ENCODE measurements around the gene KIF17. TPM values are rescaled to one million over a fixed set of nuclear protein-coding genes. Genes with fewer than 3 reads are reported as not detected.
A peak's percentile ranks its signal among the peaks of the same experiment; 100 is the strongest.

KIF17 gene
- total and polyA plus RNA-seq, 2 of the 4 experiments (the other 2 are of a cell fraction), result 4.5 to 5.7 TPM

GRCh38 chr1:20726932-20727745 lies 9.3 kb upstream of the KIF17 start:
- no CpG with 5 or more reads among the region's 17 CpGs for WGBS, 2 experiments (ENCODE audit: extremely low coverage in 2 of 2, insufficient read length in 1 of 2)
- no peak overlapping the region for H3K14ac ChIP-seq (replicated peaks; ENCODE audit: low read depth, low read length)
- no peaks in the 10 kb centered on the region for H3K36me3 ChIP-seq (ENCODE audit: control insufficient read depth, insufficient read depth, low read length)
- H2BK15ac ChIP-seq (ENCODE audit: low read depth, low read length), result no peak overlapping the region
- 0 out of 2 replicates have a peak, but pooled peaks cover 6% of the 10 kb centered on the region for H3K9me1 ChIP-seq (ENCODE audit: insufficient read depth, low read length)
- H2BK5ac ChIP-seq (ENCODE audit: low read depth, low read length, poor library complexity, severe bottlenecking), result no peak overlapping the region
- TF ChIP-seq BHLHE40 (IDR thresholded peaks at IDR 0.05; ENCODE audit: low read depth, low read length), result no peak
- no peak for TF ChIP-seq MAZ (IDR thresholded peaks at IDR 0.05; ENCODE audit: borderline replicate concordance, low read depth, low read length)
- no peak for TF ChIP-seq RAD21 (IDR thresholded peaks at IDR 0.05; ENCODE audit: low read length)
- TF ChIP-seq SMC3 (IDR thresholded peaks at IDR 0.05; ENCODE audit: low read depth, low read length), result no peak
- TF ChIP-seq CEBPB (IDR thresholded peaks at IDR 0.05; ENCODE audit: low read depth, low read length), result no peak
- H4K8ac ChIP-seq (ENCODE audit: low read depth in 2 of 2, low read length in 2 of 2), result no peak overlapping the region
- H2BK20ac ChIP-seq (ENCODE audit: low read depth, low read length), result no peak overlapping the region
- no peak for ATAC-seq (ENCODE audit: low read depth)
- DNase-seq, result no peak
- ChIA-PET CTCF (no interaction called here), POLR2A (ENCODE audit: unreplicated experiment) (no interaction called here)
- dilution Hi-C loops (cut with HindIII; ENCODE audit: low sequenced_read_pairs, unreplicated experiment) (no loop called here), in situ Hi-C loops (cut with MboI; ENCODE audit: low sequenced_read_pairs) (no loop called here), intact Hi-C loops (cut with micrococcal nuclease) (no loop called here)
- H4K5ac ChIP-seq (ENCODE audit: low read depth, low read length), result no peak overlapping the region
- no peak overlapping the region for H3K9ac ChIP-seq (ENCODE audit: low read depth, low read length)
- H3K9me3 ChIP-seq (ENCODE audit: control insufficient read depth, insufficient read depth, low read length), result no peaks in the 10 kb centered on the region
- peaks cover 3% of the 10 kb centered on the region for H3K4me1 ChIP-seq (ENCODE audit: control insufficient read depth, insufficient read depth, low read length)
- no peak overlapping the region for H3K4me2 ChIP-seq (ENCODE audit: low read depth, low read length)
- H3K56ac ChIP-seq (ENCODE audit: extremely low read depth, insufficient read depth, low read length), result no peak overlapping the region
- no peak overlapping the region for H3K27ac ChIP-seq (ENCODE audit: insufficient read depth, low read length)
- H3K4me3 ChIP-seq (ENCODE audit: insufficient read depth, low read depth, low read length), result no peak overlapping the region
- peak overlapping the region; percentile 21 for H2AFZ ChIP-seq (replicated peaks; ENCODE audit: low read length, poor library complexity)
- H3K79me1 ChIP-seq (ENCODE audit: low read depth in 1 of 2, low read length in 2 of 2), result peaks cover 0 to 29% of the 10 kb centered on the region in 2 experiments; a peak in 2 of 4 replicates
- H2AK9ac ChIP-seq (replicated peaks; ENCODE audit: low read depth, low read length, poor library complexity), result peak overlapping the region; percentile 67
- no peak overlapping the region for H2BK120ac ChIP-seq (ENCODE audit: low read depth, low read length)
- H3K18ac ChIP-seq (ENCODE audit: low read depth, low read length), result no peak overlapping the region
- no TSS peak for BruUV-seq (replicated peaks)
- H4K91ac ChIP-seq (ENCODE audit: insufficient read depth, low read depth, low read length), result no peak overlapping the region
- no peak overlapping the region for H3K23ac ChIP-seq (ENCODE audit: low read depth, low read length)
- no peak overlapping the region for H3K4ac ChIP-seq (ENCODE audit: low read depth, low read length)
- H4K20me1 ChIP-seq (ENCODE audit: insufficient read depth, low read length), result no peaks in the 10 kb centered on the region; the same call in 1 of the 2 replicates
- H2AK5ac ChIP-seq (ENCODE audit: low read depth, low read length), result no peak overlapping the region
- no peaks in the 10 kb centered on the region for H3K27me3 ChIP-seq (ENCODE audit: control insufficient read depth, insufficient read depth, low read length)

Data from IMR-90 (cell line).